ENCODE results near the gene UMOD. TPM values are rescaled to one million over a fixed set of nuclear protein-coding genes. Genes with fewer than 3 reads are reported as not detected.

UMOD gene
- polyA plus RNA-seq, 3 donors: 70.4 to 269 (median 133) TPM

DNA sequence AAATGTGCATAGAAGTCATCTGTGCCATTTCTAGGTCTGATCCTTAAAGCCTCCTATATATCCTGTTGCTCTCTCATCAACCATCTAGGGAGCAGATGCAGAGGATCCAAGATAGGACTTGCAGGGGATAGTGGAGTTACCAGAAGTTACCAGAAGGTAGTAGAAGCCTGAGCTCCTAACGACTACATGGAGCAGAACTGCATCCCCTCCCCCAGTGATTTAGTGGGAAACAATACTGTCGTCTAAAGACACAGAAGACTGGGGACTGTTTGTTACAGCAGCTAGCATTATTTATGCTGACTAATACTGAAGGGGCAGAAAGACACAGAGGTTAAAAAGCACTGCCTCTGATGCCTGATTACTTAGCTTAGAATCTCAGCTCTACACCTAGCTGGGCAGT, 41.0 kb downstream of the UMOD start:
- no peak for DNase-seq (ENCODE audit: extremely low read depth in 1 of 11, low read depth in 9 of 11, low spot score in 4 of 11)

DNA sequence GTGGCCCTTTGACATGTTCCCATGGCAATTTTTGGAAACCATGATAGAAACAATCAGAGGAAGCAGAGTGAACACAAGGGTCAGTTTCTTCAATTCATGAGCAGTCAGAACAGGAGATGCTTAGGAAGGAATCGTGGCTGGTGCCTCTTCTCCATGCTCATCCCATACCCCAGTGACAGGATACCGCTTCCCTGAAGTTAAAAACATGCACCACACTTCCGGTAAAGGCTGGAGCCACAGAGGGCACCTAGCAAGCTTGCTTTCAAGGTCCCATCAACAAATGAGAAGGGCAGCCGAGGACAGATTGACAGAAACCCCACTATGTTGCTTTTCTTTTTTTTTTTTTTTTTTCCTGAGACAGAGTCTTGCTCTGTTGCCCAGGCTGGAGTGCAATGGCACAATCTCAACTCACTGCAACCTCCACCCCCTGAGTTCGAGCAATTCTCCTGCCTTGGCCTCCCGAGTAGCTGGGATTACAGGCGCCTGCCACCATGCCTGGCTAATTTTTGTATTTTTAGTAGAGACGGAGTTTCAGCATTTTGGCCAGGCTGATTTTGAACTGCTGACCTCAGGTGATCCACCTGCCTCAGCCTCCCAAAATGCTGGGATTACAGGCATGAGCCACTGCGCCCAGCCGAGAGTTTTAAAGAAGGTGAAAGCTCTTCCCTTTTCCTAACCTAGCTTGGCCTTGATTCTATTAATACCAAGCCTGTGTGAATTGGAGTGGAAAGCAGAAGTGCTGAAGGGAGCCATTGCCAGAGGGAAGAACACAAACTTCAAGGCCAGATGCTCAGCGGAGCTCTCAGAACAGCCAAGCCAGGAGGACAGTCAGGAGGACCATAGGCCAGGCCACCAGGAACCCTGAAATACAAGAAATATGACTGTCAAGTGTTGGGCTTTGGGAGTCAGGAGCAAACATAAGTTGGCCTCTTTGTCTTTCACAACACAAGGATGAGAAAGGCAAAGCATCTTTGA, 41.8 kb downstream of the UMOD start:
- DNase-seq (ENCODE audit: extremely low read depth in 1 of 11, low read depth in 9 of 11, low spot score in 4 of 11): no peak

DNA sequence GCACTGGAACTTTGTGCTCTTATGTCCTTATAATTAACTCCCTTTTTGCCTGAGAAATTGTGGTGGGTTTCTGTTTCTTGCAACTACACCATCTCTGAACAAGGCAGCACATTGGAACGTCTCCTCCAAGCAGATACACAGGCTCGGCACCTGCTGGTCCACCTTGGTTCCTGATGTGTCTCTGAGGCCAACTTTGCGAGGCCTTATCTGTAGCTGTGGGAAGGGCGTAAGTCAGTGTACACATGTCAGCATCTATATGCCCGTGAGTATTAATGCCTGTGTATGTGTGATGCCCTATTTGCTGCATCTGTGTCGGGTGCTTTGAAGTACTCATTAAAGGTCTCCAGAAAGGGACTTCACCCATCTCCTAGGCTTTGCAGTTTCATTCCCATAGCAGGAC, 42.7 kb downstream of the UMOD start:
- no peak for DNase-seq (ENCODE audit: extremely low read depth in 1 of 11, low read depth in 9 of 11, low spot score in 4 of 11)

GRCh38 chr16:20308801-20309590, 43.5 kb downstream of the UMOD start:
- no peak for DNase-seq (ENCODE audit: extremely low read depth in 1 of 11, low read depth in 9 of 11, low spot score in 4 of 11)

- no peak for DNase-seq (ENCODE audit: extremely low read depth in 1 of 11, low read depth in 9 of 11, low spot score in 4 of 11)
These were observed 44.2 kb downstream of the UMOD start for GRCh38 chr16:20308266-20308665.

- DNase-seq (ENCODE audit: extremely low read depth in 1 of 11, low read depth in 9 of 11, low spot score in 4 of 11): no peak
These were observed 44.7 kb downstream of the UMOD start for GRCh38 chr16:20307791-20308190.

DNA sequence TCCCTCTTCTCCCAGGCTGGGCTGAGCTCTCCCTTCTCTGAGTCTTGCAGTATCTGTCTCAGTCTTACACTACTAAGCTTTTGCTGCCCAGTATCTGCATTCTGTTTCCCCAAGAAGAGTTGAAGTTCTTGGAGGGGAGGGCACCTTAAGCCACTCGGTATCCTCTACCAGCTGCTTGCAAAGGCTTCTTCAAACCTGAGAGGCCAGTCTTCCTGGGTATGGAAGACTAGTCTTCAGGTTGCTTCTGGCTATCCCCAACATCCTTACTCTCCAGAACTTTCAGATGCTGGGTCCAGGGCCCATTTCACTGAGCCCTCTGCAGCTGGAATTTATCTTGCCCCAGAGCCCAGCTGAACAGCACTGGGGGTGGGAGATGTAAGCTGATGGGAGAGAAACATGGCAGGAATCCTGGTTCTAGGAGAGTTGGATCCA, 45.3 kb downstream of the UMOD start:
- DNase-seq (ENCODE audit: extremely low read depth in 1 of 11, low read depth in 9 of 11, low spot score in 4 of 11): no peak

- DNase-seq (ENCODE audit: extremely low read depth in 1 of 11, low read depth in 9 of 11, low spot score in 4 of 11): no peak
These were observed 46.1 kb downstream of the UMOD start for GRCh38 chr16:20306401-20306800.

GRCh38 chr16:20303012-20303411, 49.5 kb downstream of the UMOD start:
- no peak for DNase-seq (ENCODE audit: extremely low read depth in 1 of 11, low read depth in 9 of 11, low spot score in 4 of 11)

DNA sequence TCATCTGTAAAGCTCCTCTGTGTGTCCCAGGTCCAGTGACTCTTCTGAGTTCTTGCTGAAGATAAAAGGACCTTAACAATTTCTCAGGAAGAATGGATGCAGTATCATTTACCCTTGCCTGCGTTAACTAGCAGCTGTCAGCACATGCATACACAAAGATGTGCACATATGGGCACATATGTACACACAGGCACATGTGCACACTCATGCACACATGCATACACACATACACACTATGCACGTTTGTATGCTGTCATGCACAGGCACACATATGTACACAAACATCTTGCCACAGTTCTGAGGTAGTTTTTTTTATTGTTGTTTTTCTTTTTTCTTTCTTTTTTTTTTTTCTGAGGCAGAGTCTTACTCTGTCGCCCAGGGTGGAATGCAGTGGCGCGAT, 50.1 kb downstream of the UMOD start:
- DNase-seq (ENCODE audit: extremely low read depth in 1 of 11, low read depth in 9 of 11, low spot score in 4 of 11): no peak

- no peak for DNase-seq (ENCODE audit: extremely low read depth in 1 of 11, low read depth in 9 of 11, low spot score in 4 of 11)
These were observed 50.7 kb downstream of the UMOD start for GRCh38 chr16:20301840-20302239.

GRCh38 chr16:20300312-20301097, 52.0 kb downstream of the UMOD start:
- peak; percentile 8 to 40 (median 28) for DNase-seq (ENCODE audit: extremely low read depth in 1 of 11, low read depth in 9 of 11, low spot score in 4 of 11)

DNA sequence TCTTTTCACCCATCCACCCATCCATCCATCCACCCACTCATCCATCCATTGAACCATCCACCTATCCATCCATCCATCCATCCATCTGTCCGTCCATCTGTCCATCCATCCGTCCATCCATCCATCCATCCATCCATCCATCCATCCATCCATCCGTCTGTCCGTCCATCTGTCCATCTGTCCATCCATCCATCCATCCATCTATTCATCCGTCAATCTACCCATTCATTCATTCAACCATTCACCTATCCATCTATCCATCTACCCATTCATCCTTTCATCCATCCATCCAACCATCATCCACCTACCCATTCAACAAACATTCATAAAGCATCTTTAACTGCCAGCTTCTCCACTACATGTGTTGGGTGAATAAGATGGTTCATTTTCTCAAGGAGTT, 54.1 kb downstream of the UMOD start:
- DNase-seq (ENCODE audit: extremely low read depth in 1 of 11, low read depth in 9 of 11, low spot score in 4 of 11): no peak

DNA sequence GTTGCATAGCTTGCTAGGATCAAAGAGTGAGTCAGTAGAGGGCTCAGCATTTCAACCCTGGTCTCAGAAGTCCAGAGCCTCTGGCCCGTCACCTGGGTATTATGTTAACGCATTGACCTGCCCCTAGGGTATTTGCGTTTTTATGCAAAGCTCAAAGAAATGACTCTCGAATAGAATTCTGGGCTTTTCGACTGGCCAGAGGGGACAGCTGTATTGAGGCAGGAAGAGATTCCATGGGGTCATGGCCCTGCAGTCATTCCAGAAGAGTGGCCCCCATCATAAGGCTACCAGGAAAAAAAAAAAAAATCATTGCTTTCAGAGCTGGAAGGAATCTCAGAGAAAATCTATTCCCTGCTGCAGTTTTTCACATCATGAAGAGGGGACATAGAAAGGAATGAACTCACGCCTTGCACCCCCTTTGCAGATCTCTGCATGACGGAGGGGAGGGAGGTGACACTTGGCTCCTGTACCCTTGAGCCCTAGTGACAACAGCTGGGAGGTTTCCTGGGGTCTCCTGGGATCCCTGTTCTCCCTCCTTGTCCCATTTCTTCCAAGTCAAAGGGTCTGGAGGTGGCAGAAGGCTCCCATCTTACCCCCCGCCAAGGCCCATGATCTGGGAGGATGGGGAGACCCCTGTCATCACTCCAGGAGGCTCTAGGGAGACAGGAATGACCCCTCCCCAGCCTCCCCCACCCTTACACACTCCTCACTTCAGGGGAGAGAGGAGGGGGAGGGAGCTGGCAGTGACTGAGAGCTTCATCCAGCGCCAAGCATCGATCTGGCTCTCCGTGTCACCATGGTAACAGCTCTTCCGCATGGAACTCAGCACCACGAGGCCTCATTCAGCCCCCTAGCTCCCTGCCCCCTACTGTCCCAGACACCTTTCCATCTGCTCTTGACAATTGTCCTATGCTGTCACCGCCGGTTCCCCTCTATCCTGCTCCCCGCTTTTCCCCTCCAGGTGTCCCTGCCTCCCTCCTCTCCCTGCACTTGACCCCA, 61.0 kb downstream of the UMOD start:
- no peak for DNase-seq (ENCODE audit: extremely low read depth in 1 of 11, low read depth in 9 of 11, low spot score in 4 of 11)

DNA sequence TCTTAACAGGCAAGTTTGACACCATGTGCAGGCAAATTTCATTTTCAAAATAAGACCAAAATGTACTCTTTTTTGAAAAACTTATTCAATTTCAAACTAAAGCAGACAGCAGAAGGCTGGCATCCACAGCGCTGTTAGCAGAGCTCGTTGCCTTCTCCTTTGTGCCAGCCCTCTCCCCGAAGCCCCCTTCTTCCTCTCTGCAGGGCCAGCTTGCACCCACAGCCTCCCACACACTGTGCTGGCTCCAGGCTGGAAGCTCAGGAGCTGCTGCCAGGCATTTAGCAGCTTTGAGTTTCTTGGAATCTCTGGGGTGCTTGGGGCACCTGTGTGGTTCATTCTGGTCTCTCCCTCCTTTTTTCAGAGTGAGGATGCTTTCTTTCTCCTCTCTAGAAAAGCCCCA, 62.9 kb downstream of the UMOD start:
- DNase-seq (ENCODE audit: extremely low read depth in 1 of 11, low read depth in 9 of 11, low spot score in 4 of 11): no peak

- no peak for DNase-seq (ENCODE audit: extremely low read depth in 1 of 11, low read depth in 9 of 11, low spot score in 4 of 11)
These were observed 66.5 kb downstream of the UMOD start for GRCh38 chr16:20285993-20286499.
